Effector memory CD8-positive, alpha-beta T cell (primary cell): ENCODE results near the gene WASF2.

Experiments used
- ATAC-seq: fragments of 150-1000 bp; cut with Tn5 transposase; replicated peaks from 2 replicates; pipeline ENCODE4 v1.10.0; 2021; ENCODE audit warnings: mild to moderate bottlenecking, moderate library complexity
- DNase-seq, 3 experiments: peaks; one replicate each; pipeline ENCODE4 v3.0.0; 2021
- H3K27ac Mint-ChIP-seq, 2 donors: one replicate each; pipeline ENCODE4 v1.8.0; 2022; ENCODE audit warnings: mild to moderate bottlenecking in 2 of 2, mixed read lengths in 2 of 2, moderate library complexity in 2 of 2
- H3K27me3 Mint-ChIP-seq, 2 donors: one replicate each; pipeline ENCODE4 v1.8.0; 2022; ENCODE audit warnings: mixed read lengths in 2 of 2
- H3K36me3 Mint-ChIP-seq: one replicate; pipeline ENCODE4 v1.8.0; 2022; ENCODE audit warnings: mild to moderate bottlenecking, moderate library complexity, mixed read lengths; ENCODE audit not compliant: insufficient read depth
- H3K4me1 Mint-ChIP-seq, 2 donors: one replicate each; pipeline ENCODE4 v1.8.0; 2022; ENCODE audit warnings: low read depth in 2 of 2, mixed read lengths in 2 of 2
- H3K4me3 Mint-ChIP-seq, 2 donors: one replicate each; pipeline ENCODE4 v1.8.0; 2022; ENCODE audit warnings: mild to moderate bottlenecking in 2 of 2, mixed read lengths in 2 of 2, moderate library complexity in 2 of 2
- H3K9me3 Mint-ChIP-seq, 2 donors: one replicate each; pipeline ENCODE4 v1.8.0; 2022; ENCODE audit warnings: mixed read lengths in 2 of 2

WASF2 gene

GRCh38 chr1:27429029-27429425 is 60.9 kb downstream of the WASF2 start:
- Mint-ChIP-seq H3K27me3 (no peaks in the 10 kb centered on the region), H3K36me3 (peaks cover 38% of the 10 kb centered on the region), H3K27ac (peak overlapping the region; percentile 66 to 83), H3K4me3 (no peak overlapping the region), H3K9me3 (no peaks in the 10 kb centered on the region), H3K4me1 (peaks cover 36 to 46% of the 10 kb centered on the region in 2 donors)
- no peak for DNase-seq
- ATAC-seq: no peak

DNA sequence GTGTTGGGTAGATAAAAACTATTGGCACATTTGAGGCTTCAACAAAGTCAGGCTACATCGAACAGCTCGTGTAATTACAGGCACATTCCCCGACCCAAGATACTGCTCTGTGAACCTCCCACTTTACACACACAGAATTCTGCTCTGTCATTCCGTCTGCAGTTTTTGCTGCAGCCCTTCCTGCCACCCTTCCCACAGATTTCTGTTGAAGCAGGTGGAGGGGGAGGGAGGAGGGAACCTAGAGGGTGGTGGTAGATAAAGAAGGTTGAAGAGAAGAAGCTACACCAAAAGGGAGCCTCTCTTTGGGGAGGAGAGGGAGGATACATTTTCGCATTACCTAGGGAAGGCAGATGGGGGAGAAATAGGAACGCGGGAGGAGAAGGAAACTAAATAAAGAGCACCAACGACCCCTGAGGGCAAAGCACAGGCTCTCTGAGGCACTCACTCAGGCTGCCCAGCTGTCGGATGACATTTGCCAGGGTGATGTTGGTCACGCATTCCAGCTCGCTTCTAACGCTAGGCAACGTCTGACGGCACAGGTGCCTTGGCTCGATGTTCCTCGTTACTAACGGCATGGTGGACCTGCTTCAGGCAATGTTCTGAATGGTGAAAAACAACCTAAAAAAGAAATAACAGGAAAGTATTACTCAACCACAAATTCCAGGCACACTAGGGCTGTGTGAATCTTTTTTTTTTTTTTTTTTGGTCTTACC is 61.5 kb downstream of the WASF2 start:
- no peaks in the 10 kb centered on the region for H3K27me3 Mint-ChIP-seq
- no peak for DNase-seq
- peaks cover 32 to 40% of the 10 kb centered on the region in 2 donors for H3K4me1 Mint-ChIP-seq
- peaks cover 34% of the 10 kb centered on the region for H3K36me3 Mint-ChIP-seq
- no peaks in the 10 kb centered on the region for H3K9me3 Mint-ChIP-seq
- no peak overlapping the region for H3K4me3 Mint-ChIP-seq
- no peak for ATAC-seq
- peak overlapping the region; percentile 66 to 83 for H3K27ac Mint-ChIP-seq

DNA sequence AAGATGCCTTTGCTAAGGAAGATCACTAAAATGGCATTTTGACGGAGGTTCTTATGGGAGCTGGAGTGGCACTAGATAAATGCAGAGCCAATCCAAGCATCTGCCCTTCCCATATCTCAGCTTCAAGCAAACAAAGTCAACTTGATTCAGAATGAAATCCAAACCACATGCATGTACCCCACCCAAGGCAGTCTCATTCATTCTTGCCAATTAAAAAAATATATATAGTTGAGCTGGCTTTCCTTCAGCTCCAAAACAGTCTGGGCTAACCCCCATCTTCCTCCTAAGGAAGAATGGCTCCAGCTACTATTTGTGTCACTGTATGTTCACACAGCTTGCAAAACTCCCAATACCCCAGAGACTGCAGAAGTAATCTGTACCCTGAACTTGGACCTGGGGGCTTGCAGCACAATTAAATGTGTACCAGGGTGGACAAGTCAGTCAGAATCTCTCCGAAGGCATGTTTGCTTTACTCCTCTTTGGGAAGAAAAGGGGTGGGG is 62.1 kb downstream of the WASF2 start:
- no peak for ATAC-seq
- Mint-ChIP-seq H3K4me3 (no peak overlapping the region), H3K36me3 (peaks cover 36% of the 10 kb centered on the region), H3K4me1 (peaks cover 28 to 34% of the 10 kb centered on the region in 2 donors), H3K9me3 (no peaks in the 10 kb centered on the region), H3K27me3 (no peaks in the 10 kb centered on the region), H3K27ac (peak overlapping the region; percentile 66 to 83)
- no peak for DNase-seq

DNA sequence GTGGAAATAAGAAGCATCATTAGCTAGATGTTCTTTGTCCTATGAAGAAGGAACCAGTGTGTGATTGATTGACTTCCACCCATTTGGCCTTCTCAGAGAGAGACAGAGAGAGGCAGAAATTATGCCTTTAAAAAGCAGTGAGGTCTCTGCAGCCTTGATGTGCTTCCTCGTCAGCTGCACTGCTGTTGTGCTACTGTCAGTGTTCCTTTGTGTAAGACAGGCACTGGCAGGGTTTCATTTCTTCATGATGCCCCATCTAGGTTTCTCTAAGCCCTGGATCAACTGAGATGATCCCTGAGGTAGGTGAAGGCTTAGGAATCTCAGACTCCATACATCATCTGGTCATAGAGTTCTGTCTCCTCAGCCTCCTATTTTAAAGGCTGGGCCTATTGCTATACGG is 62.6 kb downstream of the WASF2 start:
- ATAC-seq: no peak
- no peaks in the 10 kb centered on the region for H3K9me3 Mint-ChIP-seq
- H3K4me3 Mint-ChIP-seq: no peak overlapping the region
- H3K27me3 Mint-ChIP-seq: no peaks in the 10 kb centered on the region
- peak overlapping the region; percentile 33 to 90 for H3K27ac Mint-ChIP-seq
- DNase-seq: no peak
- H3K4me1 Mint-ChIP-seq: peaks cover 28 to 38% of the 10 kb centered on the region in 2 donors
- peaks cover 36% of the 10 kb centered on the region for H3K36me3 Mint-ChIP-seq

GRCh38 chr1:27423709-27424108 is 66.3 kb downstream of the WASF2 start:
- Mint-ChIP-seq H3K9me3 (no peaks in the 10 kb centered on the region), H3K36me3 (peaks cover 38% of the 10 kb centered on the region), H3K27ac (peak overlapping the region; percentile 69 to 88), H3K4me1 (peaks cover 17 to 31% of the 10 kb centered on the region in 2 donors), H3K27me3 (no peaks in the 10 kb centered on the region), H3K4me3 (no peak overlapping the region)
- DNase-seq: no peak
- no peak for ATAC-seq

- Mint-ChIP-seq H3K4me1 (peaks cover 18 to 44% of the 10 kb centered on the region in 2 donors), H3K36me3 (peaks cover 51% of the 10 kb centered on the region), H3K27me3 (no peaks in the 10 kb centered on the region), H3K9me3 (no peaks in the 10 kb centered on the region), H3K27ac (peak overlapping the region; percentile 90), H3K4me3 (peak overlapping the region; percentile 31 to 45)
- ATAC-seq (peak; percentile 79), DNase-seq (peak; percentile 23 to 29 (median 29))
Observed at GRCh38 chr1:27418326-27419185, 71.4 kb downstream of the WASF2 start.

DNA sequence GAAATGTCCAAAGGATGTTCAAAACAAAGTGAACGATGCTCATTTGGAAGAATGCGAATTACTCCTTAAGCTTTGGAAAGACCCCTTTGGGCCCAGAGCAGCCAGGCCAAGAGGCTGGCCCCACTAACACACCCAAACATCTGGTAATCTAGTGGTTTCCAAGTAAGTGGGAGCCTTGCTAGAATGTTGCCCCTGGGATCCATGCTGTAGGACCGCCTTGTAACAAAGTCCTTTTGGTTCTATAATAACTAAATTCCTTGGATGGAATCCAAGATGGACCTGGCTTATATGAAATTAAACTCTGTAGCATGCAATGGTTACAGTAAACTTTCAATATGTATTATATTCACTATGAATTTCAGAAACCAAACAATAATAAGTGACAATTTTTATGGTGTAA is 72.3 kb downstream of the WASF2 start:
- no peak for ATAC-seq
- no peak for DNase-seq
- no peak overlapping the region for H3K4me3 Mint-ChIP-seq
- H3K9me3 Mint-ChIP-seq: no peaks in the 10 kb centered on the region
- H3K36me3 Mint-ChIP-seq: peaks cover 55% of the 10 kb centered on the region
- peak overlapping the region; percentile 90 for H3K27ac Mint-ChIP-seq
- peaks cover 18 to 42% of the 10 kb centered on the region in 2 donors for H3K4me1 Mint-ChIP-seq
- H3K27me3 Mint-ChIP-seq: no peaks in the 10 kb centered on the region

DNA sequence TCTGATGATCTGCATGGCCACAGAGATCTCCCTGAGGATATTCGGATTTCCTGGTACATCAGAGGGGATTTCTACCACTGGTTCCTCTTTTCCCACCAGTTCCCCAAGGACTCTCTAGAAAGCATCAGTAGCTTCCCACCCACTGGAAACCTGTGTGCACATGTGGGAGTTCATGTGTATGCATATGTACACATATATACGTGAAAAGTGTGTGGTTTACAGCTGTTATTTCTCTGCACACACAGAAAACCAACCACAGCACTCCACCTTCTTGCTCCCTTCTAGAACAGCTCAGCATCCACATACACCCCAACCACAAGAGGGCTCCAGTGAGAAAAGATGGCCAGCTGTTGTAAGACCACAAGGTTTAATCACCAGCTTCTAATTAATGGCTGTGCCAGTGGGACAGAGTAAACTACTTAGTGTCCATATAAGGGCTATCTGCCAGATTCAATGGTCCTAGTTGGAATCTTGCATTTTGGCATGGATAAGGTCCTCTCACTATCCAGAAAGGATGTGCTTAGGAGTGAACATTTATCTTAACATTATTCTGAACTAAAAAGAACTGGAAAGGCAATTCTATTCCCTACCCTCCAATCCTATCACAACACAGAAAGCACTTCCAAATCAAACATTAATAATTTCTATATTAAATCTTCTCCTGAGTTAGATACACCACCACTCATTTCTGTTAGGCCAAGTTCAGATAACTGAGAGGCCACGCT is 73.4 kb downstream of the WASF2 start:
- Mint-ChIP-seq H3K36me3 (peaks cover 63% of the 10 kb centered on the region), H3K4me3 (no peak overlapping the region), H3K27me3 (no peaks in the 10 kb centered on the region), H3K27ac (peak overlapping the region; percentile 42 to 53), H3K4me1 (peaks cover 14 to 34% of the 10 kb centered on the region in 2 donors), H3K9me3 (no peaks in the 10 kb centered on the region)
- peak; percentile 45 to 56 (median 49) for DNase-seq
- ATAC-seq: peak; percentile 76

- Mint-ChIP-seq H3K36me3 (peaks cover 83% of the 10 kb centered on the region), H3K27me3 (no peaks in the 10 kb centered on the region), H3K27ac (peak overlapping the region; percentile 2 to 84), H3K9me3 (no peaks in the 10 kb centered on the region), H3K4me3 (no peak overlapping the region), H3K4me1 (peaks cover 14 to 29% of the 10 kb centered on the region in 2 donors)
- ATAC-seq (no peak), DNase-seq (no peak)
Observed at GRCh38 chr1:27414091-27414490, 75.9 kb downstream of the WASF2 start.

DNA sequence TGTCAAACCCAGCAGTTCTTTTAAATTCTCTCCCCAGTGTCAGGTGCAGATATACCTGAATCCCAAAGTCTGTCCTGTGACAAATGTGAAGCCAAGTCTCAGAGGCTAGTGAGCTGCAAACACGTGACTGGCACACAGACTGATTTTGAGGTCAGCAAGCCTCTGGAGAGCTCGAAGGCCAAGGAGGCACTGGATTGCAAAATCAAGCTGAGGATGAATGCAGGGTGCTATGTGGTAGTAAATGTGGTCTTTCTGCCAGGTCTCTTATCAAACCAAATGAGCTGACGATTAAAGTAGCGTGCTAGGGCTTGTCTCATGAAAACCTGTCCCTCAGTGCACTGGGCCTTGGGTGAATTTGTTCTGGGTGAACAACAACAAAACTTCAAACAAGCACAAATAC is 77.0 kb downstream of the WASF2 start:
- Mint-ChIP-seq H3K27ac (no peak overlapping the region), H3K4me1 (peaks cover 9 to 18% of the 10 kb centered on the region in 2 donors), H3K36me3 (peaks cover 82% of the 10 kb centered on the region), H3K27me3 (no peaks in the 10 kb centered on the region), H3K9me3 (no peaks in the 10 kb centered on the region), H3K4me3 (no peak overlapping the region)
- no peak for DNase-seq
- no peak for ATAC-seq

DNA sequence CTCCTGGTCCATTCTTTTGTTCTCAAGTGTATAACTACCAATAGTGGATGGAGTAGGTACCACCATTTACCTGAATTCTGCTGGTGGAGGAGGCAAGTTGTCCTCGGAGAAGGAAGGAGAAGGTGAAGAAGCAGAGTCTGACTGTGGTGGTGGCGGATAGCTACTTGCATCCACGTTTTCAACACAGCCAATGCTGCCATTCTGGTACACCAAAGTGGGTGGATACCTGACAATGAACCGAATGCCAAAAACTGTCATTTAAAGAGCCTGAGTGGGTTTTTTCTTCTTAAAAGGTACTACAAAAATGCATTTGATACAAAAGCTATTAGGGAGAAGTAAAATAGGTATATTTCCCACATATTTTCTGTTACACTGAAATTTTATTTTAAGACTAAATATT is 77.5 kb downstream of the WASF2 start:
- Mint-ChIP-seq H3K4me1 (peaks cover 9 to 18% of the 10 kb centered on the region in 2 donors), H3K27me3 (no peaks in the 10 kb centered on the region), H3K36me3 (peaks cover 82% of the 10 kb centered on the region), H3K9me3 (no peaks in the 10 kb centered on the region), H3K4me3 (no peak overlapping the region), H3K27ac (peak overlapping the region in 1 of 2 donors; percentile 38)
- DNase-seq: no peak
- no peak for ATAC-seq

DNA sequence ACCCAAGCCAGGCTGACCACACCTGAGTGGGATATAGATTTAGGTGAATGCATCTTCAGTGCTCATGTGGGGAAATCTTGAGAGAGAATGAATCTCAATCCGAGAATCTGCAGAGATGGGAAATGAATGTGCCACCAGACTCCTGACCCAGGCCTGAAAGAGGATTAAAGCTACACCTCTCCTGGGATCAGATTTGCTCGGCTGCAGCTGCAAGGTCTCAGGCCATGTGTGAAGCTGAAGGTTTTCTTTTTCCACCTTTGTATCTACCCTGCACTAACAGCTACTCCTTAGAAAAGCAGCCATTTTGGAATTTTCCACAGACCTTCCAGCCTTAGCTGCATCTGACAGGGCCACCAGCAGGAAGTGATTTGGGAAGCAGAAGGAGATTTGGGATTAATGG is 79.3 kb downstream of the WASF2 start:
- H3K27ac Mint-ChIP-seq: peak overlapping the region in 1 of 2 donors; percentile 8

GRCh38 chr1:27409669-27410068 is 80.3 kb downstream of the WASF2 start:
- H3K27me3 Mint-ChIP-seq: no peaks in the 10 kb centered on the region
- H3K36me3 Mint-ChIP-seq: peaks cover 69% of the 10 kb centered on the region
- H3K4me1 Mint-ChIP-seq: peaks cover 0 to 2% of the 10 kb centered on the region in 2 donors
- ATAC-seq (no peak), DNase-seq (no peak)
- no peaks in the 10 kb centered on the region for H3K9me3 Mint-ChIP-seq
- H3K4me3 Mint-ChIP-seq: no peak overlapping the region
- H3K27ac Mint-ChIP-seq: peak overlapping the region in 1 of 2 donors; percentile 35

More for the DNA sequence above, 79.3 kb downstream of the WASF2 start:
- Mint-ChIP-seq H3K36me3 (peaks cover 75% of the 10 kb centered on the region), H3K9me3 (no peaks in the 10 kb centered on the region), H3K27me3 (no peaks in the 10 kb centered on the region), H3K4me1 (peaks cover under 1% of the 10 kb centered on the region in 2 donors), H3K4me3 (no peak overlapping the region)
- no peak for ATAC-seq
- DNase-seq: no peak
